ENCODE results near the gene SAFB. TPM values are rescaled to one million over a fixed set of nuclear protein-coding genes. Genes with fewer than 3 reads are reported as not detected.
A peak's percentile ranks its signal among the peaks of the same experiment; 100 is the strongest.

Gene SAFB
- total and polyA plus RNA-seq, 2 of the 13 experiments (the other 11 are each of a cell fraction or from before 2014, with no cell fraction given), result 21.0 to 28.4 TPM

GRCh38 chr19:5594521-5594950, 28.3 kb upstream of the SAFB start (continued):
- TF ChIP-seq ZEB1 (IDR thresholded peaks at IDR 0.05; ENCODE audit: insufficient replicate concordance, low read depth) (no peak), ETV5 (CRISPR knock-in tag; IDR thresholded peaks at IDR 0.05; ENCODE audit: borderline replicate concordance) (no peak), MYNN (CRISPR knock-in tag; IDR thresholded peaks at IDR 0.05; ENCODE audit: low read depth) (no peak), TEAD3 (CRISPR knock-in tag; optimal IDR thresholded peaks at IDR 0.05; ENCODE audit: borderline replicate concordance) (peak; percentile 66), ELF1 (CRISPR knock-in tag; IDR thresholded peaks at IDR 0.05) (0 out of 2 replicates have a peak, but pooled peaks have one; percentile 38), ZNF589 (CRISPR knock-in tag; conservative IDR thresholded peaks at IDR 0.05) (no peak), ZFP90 (CRISPR knock-in tag; IDR thresholded peaks at IDR 0.05; ENCODE audit: borderline replicate concordance) (peak; percentile 49; the same call in 1 of the 2 replicates), ZNF276 (CRISPR knock-in tag; IDR thresholded peaks at IDR 0.05; ENCODE audit: low read depth) (no peak), THAP11 (CRISPR knock-in tag; IDR thresholded peaks at IDR 0.05) (peak; percentile 70), CSRNP1 (CRISPR knock-in tag; IDR thresholded peaks at IDR 0.05) (no peak), TMF1 (CRISPR knock-in tag; IDR thresholded peaks at IDR 0.05; ENCODE audit: low read depth) (no peak), NFATC3 (CRISPR knock-in tag; IDR thresholded peaks at IDR 0.05) (no peak), HNF1A (IDR thresholded peaks at IDR 0.05; ENCODE audit: low read depth) (no peak), HNF1A (CRISPR knock-in tag; IDR thresholded peaks at IDR 0.05; ENCODE audit: borderline replicate concordance) (peak; percentile 49; the same call in 1 of the 2 replicates), HINFP (CRISPR knock-in tag; IDR thresholded peaks at IDR 0.05; ENCODE audit: low read depth) (0 out of 2 replicates have a peak, but pooled peaks have one; percentile 48), SMAD9 (CRISPR knock-in tag; IDR thresholded peaks at IDR 0.05) (no peak), ZNF850 (CRISPR knock-in tag; conservative IDR thresholded peaks at IDR 0.05) (no peak)
- TF ChIP-seq, protein P1, sequence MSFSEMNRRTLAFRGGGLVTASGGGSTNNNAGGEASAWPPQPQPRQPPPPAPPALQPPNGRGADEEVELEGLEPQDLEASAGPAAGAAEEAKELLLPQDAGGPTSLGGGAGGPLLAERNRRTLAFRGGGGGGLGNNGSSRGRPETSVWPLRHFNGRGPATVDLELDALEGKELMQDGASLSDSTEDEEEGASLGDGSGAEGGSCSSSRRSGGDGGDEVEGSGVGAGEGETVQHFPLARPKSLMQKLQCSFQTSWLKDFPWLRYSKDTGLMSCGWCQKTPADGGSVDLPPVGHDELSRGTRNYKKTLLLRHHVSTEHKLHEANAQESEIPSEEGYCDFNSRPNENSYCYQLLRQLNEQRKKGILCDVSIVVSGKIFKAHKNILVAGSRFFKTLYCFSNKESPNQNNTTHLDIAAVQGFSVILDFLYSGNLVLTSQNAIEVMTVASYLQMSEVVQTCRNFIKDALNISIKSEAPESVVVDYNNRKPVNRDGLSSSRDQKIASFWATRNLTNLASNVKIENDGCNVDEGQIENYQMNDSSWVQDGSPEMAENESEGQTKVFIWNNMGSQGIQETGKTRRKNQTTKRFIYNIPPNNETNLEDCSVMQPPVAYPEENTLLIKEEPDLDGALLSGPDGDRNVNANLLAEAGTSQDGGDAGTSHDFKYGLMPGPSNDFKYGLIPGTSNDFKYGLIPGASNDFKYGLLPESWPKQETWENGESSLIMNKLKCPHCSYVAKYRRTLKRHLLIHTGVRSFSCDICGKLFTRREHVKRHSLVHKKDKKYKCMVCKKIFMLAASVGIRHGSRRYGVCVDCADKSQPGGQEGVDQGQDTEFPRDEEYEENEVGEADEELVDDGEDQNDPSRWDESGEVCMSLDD (CRISPR knock-in tag; IDR thresholded peaks at IDR 0.05; ENCODE audit: borderline replicate concordance), result no peak
